Right lobe of liver (tissue), 6 donors: ENCODE measurements around the gene BRD4. TPM values are rescaled to one million over a fixed set of nuclear protein-coding genes. Genes with fewer than 3 reads are reported as not detected.
A peak's percentile ranks its signal among the peaks of the same experiment; 100 is the strongest.

Source experiments
- ATAC-seq, 4 donors: fragments of 200-7000 bp; cut with Tn5 transposase; one replicate each; pipeline ENCODE4 v1.9.1; 2020; ENCODE audit warnings: mild to moderate bottlenecking in 4 of 4, moderate library complexity in 4 of 4
- DNase-seq, 3 donors: peaks; one replicate each; pipeline ENCODE4 v3.0.0-alpha.2; 2020
- H3K27ac ChIP-seq, 3 donors: fragments of 200-600 bp; one replicate each; pipeline ENCODE4 v1.8.0; 2022
- H3K27me3 ChIP-seq, 2 donors: fragments of 200-600 bp; one replicate each; pipeline ENCODE4 v1.8.0; 2022
- H3K36me3 ChIP-seq, 4 donors: fragments of 200-600 bp; sonication (generic) in 1 of 4; one replicate each; pipeline versions ENCODE4 v1.5.1 to v1.8.0; 2017 to 2022; ENCODE audit warnings: control low read depth in 1 of 4
- H3K4me1 ChIP-seq, 4 donors: fragments of 200-600 bp; sonication (generic) in 1 of 4; one replicate each; pipeline versions ENCODE4 v1.5.1 to v1.8.0; 2017 to 2022; ENCODE audit warnings: control low read depth in 1 of 4
- H3K4me3 ChIP-seq, 3 donors: fragments of 200-600 bp; one replicate each; pipeline ENCODE4 v1.8.0; 2022
- H3K9me3 ChIP-seq, 4 donors: fragments of 200-600 bp; sonication (generic) in 1 of 4; one replicate each; pipeline versions ENCODE4 v1.5.1 to v1.8.0; 2017 to 2022; ENCODE audit warnings: control low read depth in 1 of 4
- CTCF ChIP-seq, 4 donors: fragments of 200-600 bp in 3 of 4; fragments of 450-650 bp in 1 of 4; IDR thresholded peaks; one replicate each; pipeline versions ENCODE4 v1.5.1 to v1.8.0; 2016 to 2022; ENCODE audit warnings: antibody characterized with exemption in 4 of 4, mild to moderate bottlenecking in 2 of 4
- POLR2A ChIP-seq: fragments of 450-650 bp; IDR thresholded peaks from one replicate; pipeline ENCODE4 v1.6.1; 2017; ENCODE audit warnings: antibody characterized with exemption, mild to moderate bottlenecking
- WGBS: methylation state at CpG from one replicate; pipeline ENCODE4 v1.1.6; 2018; ENCODE audit warnings: low coverage, low lambda C conversion rate; ENCODE audit not compliant: insufficient coverage; ENCODE audit errors: missing lambda C conversion rate; 5-methylcytosine and 5-hydroxymethylcytosine counted together
- intact Hi-C, 2 donors: fragments of 100-400 bp; cut with DNase I; formaldehyde crosslinking; loops; one replicate each; pipeline versions ENCODE4 v1.11.2 to v1.14.1; 2022
- total RNA-seq, 6 experiments: library from RNA; depleted of rRNA in 2 of 6; stranded (reverse); fragments of >200 nt in 2 of 6; fragmentation: NEBNext Ultra II Directional in 3 of 6; extraction: Animal tissue kit (Norgen Biotek cat#: 25700) in 3 of 6; gene quantifications; one replicate each; pipeline versions ENCODE4 v1.1.0 to v1.2.4, GENCODE V29; 2016 to 2023
- donor health status: DM: no; HTN: yes; CAD: no.
- donor health status: DM: no; HTN: no; CAD: no.
- donor health status: DM: no; HTN: no; CAD: no.
- donor health status: DM: no; HTN: yes; CAD: no.
- donor health status: DM: no; HTN: yes; CAD: no.

BRD4 gene
- total RNA-seq, 6 experiments from 2014 or later: 20.0 to 52.6 (median 40.6) TPM

GRCh38 chr19:15237759-15238638 lies 94.3 kb downstream of the BRD4 start:
- 87% methylated on average over 17 of the region's 42 CpGs for WGBS
- no peak for TF ChIP-seq POLR2A
- TF ChIP-seq CTCF (IDR thresholded peaks at IDR 0.05): no peak
- ATAC-seq (peak in 1 of 4 donors; percentile 11), DNase-seq (no peak)
- intact Hi-C loops: no loop called here
- H3K36me3 ChIP-seq: peaks cover 0 to 59% (median 16%) of the 10 kb centered on the region in 4 donors
- H3K27ac ChIP-seq: no peak overlapping the region
- H3K4me3 ChIP-seq: no peak overlapping the region
- no peaks in the 10 kb centered on the region for H3K9me3 ChIP-seq
- peaks cover 0 to 3% (median 0%) of the 10 kb centered on the region in 4 donors for H3K4me1 ChIP-seq
- H3K27me3 ChIP-seq: no peaks in the 10 kb centered on the region

- Histone ChIP-seq H3K27me3 (no peaks in the 10 kb centered on the region), H3K36me3 (peaks cover 0 to 50% (median 16%) of the 10 kb centered on the region in 4 donors), H3K27ac (no peak overlapping the region), H3K9me3 (no peaks in the 10 kb centered on the region), H3K4me3 (no peak overlapping the region), H3K4me1 (peaks cover 0 to 3% (median 0%) of the 10 kb centered on the region in 4 donors)
- DNase-seq (no peak), ATAC-seq (no peak)
- intact Hi-C loops: no loop called here
- TF ChIP-seq POLR2A (no peak), CTCF (IDR thresholded peaks at IDR 0.05) (no peak)
- 90% methylated on average over 9 of the region's 9 CpGs for WGBS
Observed at GRCh38 chr19:15236886-15237285, 95.5 kb downstream of the BRD4 start.

GRCh38 chr19:15235781-15236180 lies 96.6 kb downstream of the BRD4 start:
- ATAC-seq (no peak), DNase-seq (no peak)
- intact Hi-C loops: no loop called here
- Histone ChIP-seq H3K4me1 (peaks cover 0 to 3% (median 0%) of the 10 kb centered on the region in 4 donors), H3K27ac (no peak overlapping the region), H3K4me3 (no peak overlapping the region), H3K36me3 (peaks cover 0 to 41% (median 16%) of the 10 kb centered on the region in 4 donors), H3K27me3 (no peaks in the 10 kb centered on the region), H3K9me3 (no peaks in the 10 kb centered on the region)
- 55% methylated on average over 2 of the region's 2 CpGs for WGBS
- TF ChIP-seq CTCF (IDR thresholded peaks at IDR 0.05) (no peak), POLR2A (no peak)

- H3K9me3 ChIP-seq: no peaks in the 10 kb centered on the region
- H3K36me3 ChIP-seq: peaks cover 0 to 29% (median 14%) of the 10 kb centered on the region in 4 donors
- WGBS: 62% methylated on average over 10 of the region's 10 CpGs
- intact Hi-C loops: no loop called here
- peaks cover 0 to 3% (median 0%) of the 10 kb centered on the region in 4 donors for H3K4me1 ChIP-seq
- ATAC-seq (no peak), DNase-seq (no peak)
- no peak overlapping the region for H3K27ac ChIP-seq
- no peak for TF ChIP-seq CTCF (IDR thresholded peaks at IDR 0.05)
- no peak for TF ChIP-seq POLR2A
- H3K4me3 ChIP-seq: no peak overlapping the region
- no peaks in the 10 kb centered on the region for H3K27me3 ChIP-seq
Observed at GRCh38 chr19:15234431-15235130, 97.8 kb downstream of the BRD4 start.
